Smooth muscle cell (in vitro differentiated cells): ENCODE results near the gene ATP7A. TPM values are rescaled to one million over a fixed set of nuclear protein-coding genes. Genes with fewer than 3 reads are reported as not detected.
A peak's percentile ranks its signal among the peaks of the same experiment; 100 is the strongest.

ENCODE experiments used
- DNase-seq: peaks from one replicate; lab custom pipeline; 2025; ENCODE audit not compliant: unreplicated experiment; lab: John Stamatoyannopoulos, UW
- H2AFZ ChIP-seq: fragments of 200-600 bp; sonication (generic); 2 replicates; pipeline ENCODE4 v1.6.0; 2016; ENCODE audit warnings: antibody characterized with exemption, low read depth, mild to moderate bottlenecking
- H3F3A ChIP-seq: fragments of 200-600 bp; sonication (generic); 2 replicates; pipeline ENCODE4 v1.6.0; 2017; ENCODE audit warnings: antibody characterized with exemption, low read depth
- H3K27ac ChIP-seq: fragments of 200-600 bp; sonication (generic); 2 replicates; pipeline ENCODE4 v1.5.1; 2016; ENCODE audit warnings: low read depth, mild to moderate bottlenecking
- H3K27me3 ChIP-seq: fragments of 200-600 bp; sonication (generic); 2 replicates; pipeline ENCODE4 v1.6.1; 2016; ENCODE audit warnings: low read depth, mild to moderate bottlenecking
- H3K36me3 ChIP-seq: fragments of 200-600 bp; sonication (generic); 2 replicates; pipeline ENCODE4 v1.5.1; 2016; ENCODE audit warnings: low read depth
- H3K4me1 ChIP-seq: fragments of 200-600 bp; sonication (generic); 2 replicates; pipeline ENCODE4 v1.5.1; 2016; ENCODE audit warnings: low read depth
- H3K4me2 ChIP-seq: fragments of 200-600 bp; sonication (generic); 2 replicates; pipeline ENCODE4 v1.6.0; 2016; ENCODE audit warnings: mild to moderate bottlenecking
- H3K4me3 ChIP-seq: fragments of 200-600 bp; sonication (generic); 2 replicates; pipeline ENCODE4 v1.5.1; 2016; ENCODE audit warnings: mild to moderate bottlenecking
- H3K79me2 ChIP-seq: fragments of 200-600 bp; sonication (generic); 2 replicates; pipeline ENCODE4 v1.6.0; 2016; ENCODE audit warnings: low read depth, mild to moderate bottlenecking
- H3K9ac ChIP-seq: fragments of 200-600 bp; sonication (generic); 2 replicates; pipeline ENCODE4 v1.6.0; 2016; ENCODE audit warnings: low read depth
- H3K9me3 ChIP-seq: fragments of 200-600 bp; sonication (generic); replicated peaks from 2 replicates; pipeline ENCODE4 v1.5.1; 2016; ENCODE audit warnings: low read depth
- H4K20me1 ChIP-seq: fragments of 200-600 bp; sonication (generic); 2 replicates; pipeline ENCODE4 v1.6.0; 2016; ENCODE audit warnings: low read depth
- CTCF ChIP-seq: fragments of 200-600 bp; sonication (generic); IDR thresholded peaks from 2 replicates; pipeline ENCODE4 v1.5.1; 2017; ENCODE audit warnings: borderline replicate concordance, mild to moderate bottlenecking, antibody characterized with exemption; ENCODE audit not compliant: insufficient read depth, poor library complexity, severe bottlenecking
- WGBS: methylation state at CpG from one replicate; pipeline ENCODE4 v1.1.7; 2016; ENCODE audit warnings: low lambda C conversion rate; 5-methylcytosine and 5-hydroxymethylcytosine counted together
- polyA plus RNA-seq: library from polyadenylated mRNA; unstranded; fragments of >200 nt; fragmentation: Nextera tagmentation; extraction: Ambion mirVana; gene quantifications from 2 replicates; pipeline ENCODE4 v1.2.1, GENCODE V29; 2016
- total RNA-seq: library from RNA; depleted of rRNA; stranded (reverse); fragments of >200 nt; gene quantifications from 2 replicates; pipeline ENCODE4 v1.2.3, GENCODE V29; 2014

The ATP7A gene
- total and polyA plus RNA-seq, 2 experiments from 2014 or later = 7.2 to 20.5 TPM

GRCh38 chrX:77945910-77946545 lies 35.5 kb downstream of the ATP7A start:
- Histone ChIP-seq H3K36me3 (no peaks in the 10 kb centered on the region), H3K27me3 (no peaks in the 10 kb centered on the region), H3K79me2 (no peaks in the 10 kb centered on the region), H3K4me2 (no peak overlapping the region), H3F3A (no peaks in the 10 kb centered on the region), H3K4me1 (no peaks in the 10 kb centered on the region), H3K9me3 (no peaks in the 10 kb centered on the region), H4K20me1 (no peaks in the 10 kb centered on the region), H2AFZ (no peak overlapping the region), H3K4me3 (no peak overlapping the region), H3K9ac (no peak overlapping the region), H3K27ac (no peak overlapping the region)
- no peak for TF ChIP-seq CTCF
- WGBS = 88% methylated on average over 7 of the region's 7 CpGs
- no peak for DNase-seq

- TF ChIP-seq CTCF = peak; percentile 15
- no peaks in the 10 kb centered on the region for H3K79me2 ChIP-seq
- no peaks in the 10 kb centered on the region for H3K4me1 ChIP-seq
- no peak overlapping the region for H2AFZ ChIP-seq
- no peak overlapping the region for H3K9ac ChIP-seq
- no peaks in the 10 kb centered on the region for H3K36me3 ChIP-seq
- H3K27me3 ChIP-seq = no peaks in the 10 kb centered on the region
- WGBS = 85% methylated on average over 2 of the region's 2 CpGs
- no peak overlapping the region for H3K4me3 ChIP-seq
- no peaks in the 10 kb centered on the region for H3K9me3 ChIP-seq
- no peak for DNase-seq
- no peak overlapping the region for H3K4me2 ChIP-seq
- H4K20me1 ChIP-seq = no peaks in the 10 kb centered on the region
- H3F3A ChIP-seq = no peaks in the 10 kb centered on the region
- no peak overlapping the region for H3K27ac ChIP-seq
These were observed 36.1 kb downstream of the ATP7A start for GRCh38 chrX:77946571-77946970.

- Histone ChIP-seq H3F3A (no peaks in the 10 kb centered on the region), H3K79me2 (no peaks in the 10 kb centered on the region), H3K9ac (no peak overlapping the region), H3K36me3 (no peaks in the 10 kb centered on the region), H2AFZ (no peak overlapping the region), H3K27ac (no peak overlapping the region), H3K4me3 (no peak overlapping the region), H3K4me1 (no peaks in the 10 kb centered on the region), H4K20me1 (no peaks in the 10 kb centered on the region), H3K4me2 (no peak overlapping the region), H3K27me3 (no peaks in the 10 kb centered on the region), H3K9me3 (no peaks in the 10 kb centered on the region)
- DNase-seq = no peak
- TF ChIP-seq CTCF = no peak
- WGBS = 85% methylated on average over 2 of the region's 2 CpGs
These were observed 39.3 kb downstream of the ATP7A start for GRCh38 chrX:77949840-77950239.

GRCh38 chrX:77952173-77952572 lies 41.7 kb downstream of the ATP7A start:
- WGBS = 88% methylated on average over 1 of the region's 1 CpG
- TF ChIP-seq CTCF = no peak
- H2AFZ ChIP-seq = no peak overlapping the region
- H3K9me3 ChIP-seq = peaks cover 3% of the 10 kb centered on the region
- no peak overlapping the region for H3K27ac ChIP-seq
- H3F3A ChIP-seq = no peaks in the 10 kb centered on the region
- no peaks in the 10 kb centered on the region for H4K20me1 ChIP-seq
- no peaks in the 10 kb centered on the region for H3K4me1 ChIP-seq
- DNase-seq = no peak
- H3K79me2 ChIP-seq = no peaks in the 10 kb centered on the region
- H3K4me3 ChIP-seq = no peak overlapping the region
- no peaks in the 10 kb centered on the region for H3K36me3 ChIP-seq
- H3K27me3 ChIP-seq = no peaks in the 10 kb centered on the region
- no peak overlapping the region for H3K9ac ChIP-seq
- no peak overlapping the region for H3K4me2 ChIP-seq
